Measurements from ENCODE around the gene BCAS4. TPM values are rescaled to one million over a fixed set of nuclear protein-coding genes. Genes with fewer than 3 reads are reported as not detected.

The BCAS4 gene
- total RNA-seq, 1 experiment from 2014 or later = 7.9 TPM

DNA sequence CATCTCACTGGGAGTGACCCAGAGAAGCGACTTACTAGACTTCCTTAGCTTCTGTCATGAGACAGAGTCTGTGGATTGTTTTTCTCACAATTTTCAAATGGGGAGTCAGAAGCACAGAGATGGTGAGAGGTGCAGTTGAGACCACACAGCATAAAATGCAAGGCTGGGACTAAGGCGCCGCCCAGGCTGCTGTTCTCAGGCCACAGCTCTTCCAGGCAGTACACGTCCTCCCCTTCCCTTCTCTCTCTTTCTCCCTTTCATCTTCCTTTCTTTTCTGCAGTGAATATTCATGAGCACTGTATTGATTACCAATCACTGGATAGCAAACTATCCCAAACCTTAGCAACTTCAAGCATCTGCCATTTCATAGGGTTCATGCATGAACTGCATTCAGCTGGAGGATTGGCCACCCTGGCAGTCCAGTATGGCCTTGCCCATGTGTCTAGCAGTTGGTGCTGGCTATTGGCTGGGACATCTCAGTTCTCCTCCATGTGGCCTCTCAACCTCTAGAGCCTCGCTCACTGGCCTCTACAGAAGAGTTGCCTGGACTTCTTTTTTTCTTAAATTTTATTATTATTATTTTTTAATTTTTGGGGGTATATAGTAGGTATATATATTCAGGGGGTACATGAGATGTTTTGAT is 11.4 kb downstream of the BCAS4 start:
- Mint-ChIP-seq H3K27me3 (ENCODE audit: insufficient read depth, unreplicated experiment) (no peaks in the 10 kb centered on the region), H3K9me3 (ENCODE audit: unreplicated experiment) (no peaks in the 10 kb centered on the region), H3K4me3 (ENCODE audit: unreplicated experiment) (no peak overlapping the region), H3K4me1 (ENCODE audit: insufficient read depth, unreplicated experiment) (no peaks in the 10 kb centered on the region), H3K36me3 (ENCODE audit: insufficient read depth, unreplicated experiment) (no peaks in the 10 kb centered on the region), H3K27ac (ENCODE audit: low read depth, unreplicated experiment) (no peak overlapping the region)
- no TSS peak for BruUV-seq (replicated peaks)
- intact Hi-C loops (cut with micrococcal nuclease) = no loop called here
- TF ChIP-seq, protein P1, sequence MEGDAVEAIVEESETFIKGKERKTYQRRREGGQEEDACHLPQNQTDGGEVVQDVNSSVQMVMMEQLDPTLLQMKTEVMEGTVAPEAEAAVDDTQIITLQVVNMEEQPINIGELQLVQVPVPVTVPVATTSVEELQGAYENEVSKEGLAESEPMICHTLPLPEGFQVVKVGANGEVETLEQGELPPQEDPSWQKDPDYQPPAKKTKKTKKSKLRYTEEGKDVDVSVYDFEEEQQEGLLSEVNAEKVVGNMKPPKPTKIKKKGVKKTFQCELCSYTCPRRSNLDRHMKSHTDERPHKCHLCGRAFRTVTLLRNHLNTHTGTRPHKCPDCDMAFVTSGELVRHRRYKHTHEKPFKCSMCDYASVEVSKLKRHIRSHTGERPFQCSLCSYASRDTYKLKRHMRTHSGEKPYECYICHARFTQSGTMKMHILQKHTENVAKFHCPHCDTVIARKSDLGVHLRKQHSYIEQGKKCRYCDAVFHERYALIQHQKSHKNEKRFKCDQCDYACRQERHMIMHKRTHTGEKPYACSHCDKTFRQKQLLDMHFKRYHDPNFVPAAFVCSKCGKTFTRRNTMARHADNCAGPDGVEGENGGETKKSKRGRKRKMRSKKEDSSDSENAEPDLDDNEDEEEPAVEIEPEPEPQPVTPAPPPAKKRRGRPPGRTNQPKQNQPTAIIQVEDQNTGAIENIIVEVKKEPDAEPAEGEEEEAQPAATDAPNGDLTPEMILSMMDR (IDR thresholded peaks at IDR 0.05; ENCODE audit: unreplicated experiment) = no peak
- ChIA-PET POLR2A (interaction anchor here (0.9 kb wide), 1 partner anchor 16 kb away, joined by 4 read pairs; no protein-coding TSS in a partner anchor), CTCF (interaction anchor here (0.9 to 1.0 kb wide), 3 partner anchors 42 to 125 kb away, joined by 4 to 7 read pairs (median 4); no protein-coding TSS in a partner anchor)
- no peak for DNase-seq (ENCODE audit: unreplicated experiment)

DNA sequence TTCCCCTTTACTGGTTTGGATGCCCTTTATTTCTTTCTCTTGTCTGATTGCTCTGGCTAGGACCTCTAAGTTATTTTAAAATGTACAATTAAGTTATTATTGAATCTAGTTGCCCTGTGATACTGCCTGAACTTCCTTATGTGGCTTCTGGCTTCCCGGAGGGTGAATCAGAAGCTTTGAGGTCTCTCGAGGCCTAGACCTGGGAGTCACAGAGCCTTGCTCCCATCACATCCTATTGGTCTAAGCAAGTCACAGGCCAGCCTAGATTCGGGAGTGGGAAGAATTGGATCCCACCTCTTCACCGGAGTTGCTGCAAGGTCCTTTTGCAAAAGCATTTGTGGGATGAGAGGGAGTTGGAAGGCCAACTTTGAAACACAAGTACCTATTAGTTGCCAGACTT is 15.2 kb downstream of the BCAS4 start:
- no peaks in the 10 kb centered on the region for H3K27me3 Mint-ChIP-seq (ENCODE audit: insufficient read depth, unreplicated experiment)
- no peak for DNase-seq (ENCODE audit: unreplicated experiment)
- no peak overlapping the region for H3K4me3 Mint-ChIP-seq (ENCODE audit: unreplicated experiment)
- intact Hi-C loops (cut with micrococcal nuclease) = no loop called here
- H3K9me3 Mint-ChIP-seq (ENCODE audit: unreplicated experiment) = no peaks in the 10 kb centered on the region
- H3K36me3 Mint-ChIP-seq (ENCODE audit: insufficient read depth, unreplicated experiment) = no peaks in the 10 kb centered on the region
- H3K27ac Mint-ChIP-seq (ENCODE audit: low read depth, unreplicated experiment) = no peak overlapping the region
- ChIA-PET POLR2A (no interaction called here), CTCF (interaction anchor here (0.6 to 2.0 kb wide), 4 partner anchors 15 to 403 kb away, joined by 3 to 6 read pairs (median 4); partner anchors contain the start of gene BCAS4)
- BruUV-seq (replicated peaks) = no TSS peak
- TF ChIP-seq, protein P1 (IDR thresholded peaks at IDR 0.05; ENCODE audit: unreplicated experiment) = no peak
- peaks cover under 1% of the 10 kb centered on the region for H3K4me1 Mint-ChIP-seq (ENCODE audit: insufficient read depth, unreplicated experiment)

DNA sequence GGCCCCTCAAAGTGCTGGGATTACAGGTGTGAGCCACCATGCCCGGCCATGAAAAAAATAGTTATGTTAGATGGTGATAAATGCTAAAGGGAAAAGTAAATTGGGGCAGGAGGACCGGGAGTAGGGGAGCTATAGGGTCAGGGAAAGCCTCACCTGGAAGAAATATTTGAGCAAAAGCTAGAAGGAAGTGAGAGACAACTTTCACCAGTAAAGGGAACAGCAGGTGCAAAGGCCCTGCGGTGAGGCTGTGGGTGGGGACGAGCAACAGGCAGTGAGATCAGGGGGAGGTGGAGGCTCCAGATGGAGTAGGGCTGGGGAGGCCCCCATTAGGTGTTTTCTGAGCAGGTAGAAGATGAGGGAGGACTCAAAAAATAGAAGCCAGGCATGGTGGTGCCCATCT is 16.0 kb downstream of the BCAS4 start:
- H3K27me3 Mint-ChIP-seq (ENCODE audit: insufficient read depth, unreplicated experiment) = no peaks in the 10 kb centered on the region
- CTCF ChIA-PET = interaction anchor here (0.5 to 2.0 kb wide), 6 partner anchors 16 to 119 kb away, joined by 3 to 5 read pairs (median 3); partner anchors contain the start of gene BCAS4
- BruUV-seq (replicated peaks) = no TSS peak
- no peaks in the 10 kb centered on the region for H3K36me3 Mint-ChIP-seq (ENCODE audit: insufficient read depth, unreplicated experiment)
- intact Hi-C loops (cut with micrococcal nuclease) = no loop called here
- H3K9me3 Mint-ChIP-seq (ENCODE audit: unreplicated experiment) = no peaks in the 10 kb centered on the region
- TF ChIP-seq, protein P1 (IDR thresholded peaks at IDR 0.05; ENCODE audit: unreplicated experiment) = no peak
- H3K4me3 Mint-ChIP-seq (ENCODE audit: unreplicated experiment) = no peak overlapping the region
- H3K4me1 Mint-ChIP-seq (ENCODE audit: insufficient read depth, unreplicated experiment) = peaks cover 7% of the 10 kb centered on the region
- no peak for DNase-seq (ENCODE audit: unreplicated experiment)
- no peak overlapping the region for H3K27ac Mint-ChIP-seq (ENCODE audit: low read depth, unreplicated experiment)
- POLR2A ChIA-PET = no interaction called here

DNA sequence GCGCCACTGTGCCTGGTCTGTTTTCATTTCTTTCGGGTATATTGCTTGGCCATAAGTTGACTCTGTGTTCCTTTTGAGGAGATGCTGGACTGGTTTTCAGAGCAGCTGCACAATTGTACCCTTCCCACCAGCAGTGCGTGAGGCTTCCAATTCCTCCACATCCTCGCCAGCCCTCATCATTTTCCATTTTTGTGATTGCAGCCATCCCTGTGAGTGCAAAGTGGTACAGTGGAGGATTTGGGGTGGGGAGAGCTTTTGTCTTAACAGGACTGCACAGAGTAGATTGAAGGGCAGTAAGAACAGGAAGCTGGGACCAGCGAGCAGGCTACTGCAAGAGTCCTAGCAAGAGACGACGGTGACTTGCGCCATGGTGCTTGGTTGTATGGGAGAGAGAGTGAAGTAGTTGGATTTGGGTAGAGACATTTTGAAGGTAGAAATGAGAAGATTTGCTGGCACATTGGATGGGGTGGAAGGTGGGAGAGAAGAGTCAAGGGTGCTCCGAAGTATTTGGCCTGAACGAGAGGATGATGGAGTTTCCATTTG is 18.3 kb downstream of the BCAS4 start:
- H3K9me3 Mint-ChIP-seq (ENCODE audit: unreplicated experiment) = no peaks in the 10 kb centered on the region
- TF ChIP-seq, protein P1 (IDR thresholded peaks at IDR 0.05; ENCODE audit: unreplicated experiment) = no peak
- H3K27me3 Mint-ChIP-seq (ENCODE audit: insufficient read depth, unreplicated experiment) = no peaks in the 10 kb centered on the region
- no TSS peak for BruUV-seq (replicated peaks)
- H3K4me1 Mint-ChIP-seq (ENCODE audit: insufficient read depth, unreplicated experiment) = peaks cover 10% of the 10 kb centered on the region
- H3K27ac Mint-ChIP-seq (ENCODE audit: low read depth, unreplicated experiment) = no peak overlapping the region
- no peak for DNase-seq (ENCODE audit: unreplicated experiment)
- H3K4me3 Mint-ChIP-seq (ENCODE audit: unreplicated experiment) = no peak overlapping the region
- H3K36me3 Mint-ChIP-seq (ENCODE audit: insufficient read depth, unreplicated experiment) = peaks cover under 1% of the 10 kb centered on the region
- ChIA-PET POLR2A (no interaction called here), CTCF (interaction anchor here (0.6 to 1.9 kb wide), 3 partner anchors 18 to 22 kb away, joined by 3 to 7 read pairs (median 5); partner anchors contain the start of gene BCAS4)
- intact Hi-C loops (cut with micrococcal nuclease) = no loop called here

Data from MCF 10A (cell line).